Fibroblast of peridontal ligament (primary cell): ENCODE data around the gene ARHGAP44.

Source experiments
- DNase-seq: peaks from one replicate; pipeline ENCODE4 v3.0.0-alpha.2; 2010; ENCODE audit errors: extremely low read depth

The ARHGAP44 gene, protein sequence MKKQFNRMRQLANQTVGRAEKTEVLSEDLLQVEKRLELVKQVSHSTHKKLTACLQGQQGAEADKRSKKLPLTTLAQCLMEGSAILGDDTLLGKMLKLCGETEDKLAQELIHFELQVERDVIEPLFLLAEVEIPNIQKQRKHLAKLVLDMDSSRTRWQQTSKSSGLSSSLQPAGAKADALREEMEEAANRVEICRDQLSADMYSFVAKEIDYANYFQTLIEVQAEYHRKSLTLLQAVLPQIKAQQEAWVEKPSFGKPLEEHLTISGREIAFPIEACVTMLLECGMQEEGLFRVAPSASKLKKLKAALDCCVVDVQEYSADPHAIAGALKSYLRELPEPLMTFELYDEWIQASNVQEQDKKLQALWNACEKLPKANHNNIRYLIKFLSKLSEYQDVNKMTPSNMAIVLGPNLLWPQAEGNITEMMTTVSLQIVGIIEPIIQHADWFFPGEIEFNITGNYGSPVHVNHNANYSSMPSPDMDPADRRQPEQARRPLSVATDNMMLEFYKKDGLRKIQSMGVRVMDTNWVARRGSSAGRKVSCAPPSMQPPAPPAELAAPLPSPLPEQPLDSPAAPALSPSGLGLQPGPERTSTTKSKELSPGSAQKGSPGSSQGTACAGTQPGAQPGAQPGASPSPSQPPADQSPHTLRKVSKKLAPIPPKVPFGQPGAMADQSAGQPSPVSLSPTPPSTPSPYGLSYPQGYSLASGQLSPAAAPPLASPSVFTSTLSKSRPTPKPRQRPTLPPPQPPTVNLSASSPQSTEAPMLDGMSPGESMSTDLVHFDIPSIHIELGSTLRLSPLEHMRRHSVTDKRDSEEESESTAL

DNA sequence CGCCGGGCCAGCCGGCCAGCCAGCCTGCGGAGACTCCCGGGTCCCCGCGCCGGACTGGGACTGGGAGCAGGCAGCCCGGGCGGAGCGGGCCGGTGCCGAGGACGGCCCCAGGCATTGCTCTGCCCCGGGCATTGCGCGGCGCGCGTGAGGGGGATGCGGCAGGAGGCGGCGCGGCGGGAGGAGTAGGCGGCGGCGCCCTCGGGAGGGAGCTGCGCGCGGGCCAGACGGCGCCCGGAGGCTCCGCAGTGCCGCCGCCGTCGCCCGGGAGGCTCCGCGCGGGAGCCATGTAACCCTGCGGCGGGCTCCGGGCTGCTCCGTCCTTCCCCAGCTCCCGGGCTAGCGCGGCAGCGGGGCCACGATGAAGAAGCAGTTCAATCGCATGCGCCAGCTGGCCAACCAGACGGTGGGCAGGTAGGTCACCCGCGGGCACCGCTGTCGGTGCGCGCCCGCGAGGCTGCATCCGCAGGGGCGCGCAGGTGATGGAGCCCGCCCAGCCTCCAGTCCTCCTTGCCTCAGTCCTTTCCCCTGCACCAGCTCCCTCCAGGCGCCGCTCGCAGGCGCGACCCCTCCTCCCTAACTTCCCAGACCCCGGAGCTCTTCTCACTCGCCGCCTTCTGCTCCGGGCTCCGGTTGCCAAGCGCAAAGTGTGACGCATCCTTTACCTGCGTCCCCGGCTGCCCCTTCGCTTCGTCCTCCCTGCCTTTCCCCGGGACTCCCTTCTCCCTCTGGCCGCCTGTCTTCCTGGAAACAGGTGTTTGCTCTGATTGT is at the start of gene ARHGAP44:
TSS of gene ARHGAP44 (plus strand) at position 18 of the 768 bp plus-strand sequence. CDS start at position 359, 341 bp downstream.
- DNase-seq: peak; percentile 31

DNA sequence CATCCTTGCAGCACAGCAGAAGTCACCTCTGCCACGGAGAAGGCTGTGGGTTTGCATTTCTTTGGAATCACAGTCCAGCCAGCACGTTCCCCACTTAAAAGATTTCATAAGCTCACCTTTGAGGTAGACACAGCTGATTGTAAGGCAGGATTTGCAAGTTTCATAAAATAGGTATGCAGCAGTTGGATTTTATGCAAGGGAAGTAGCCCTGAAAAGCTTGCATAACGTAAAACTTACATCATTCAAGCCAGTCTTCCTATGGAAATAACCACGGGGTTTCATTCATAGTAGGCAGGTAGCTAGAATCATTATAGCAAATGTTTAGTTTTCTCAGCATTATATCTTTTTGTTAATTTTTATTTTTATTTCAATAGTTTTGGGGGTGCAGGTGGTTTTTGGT is 49.8 kb upstream of the ARHGAP44 start:
- no peak for DNase-seq

DNA sequence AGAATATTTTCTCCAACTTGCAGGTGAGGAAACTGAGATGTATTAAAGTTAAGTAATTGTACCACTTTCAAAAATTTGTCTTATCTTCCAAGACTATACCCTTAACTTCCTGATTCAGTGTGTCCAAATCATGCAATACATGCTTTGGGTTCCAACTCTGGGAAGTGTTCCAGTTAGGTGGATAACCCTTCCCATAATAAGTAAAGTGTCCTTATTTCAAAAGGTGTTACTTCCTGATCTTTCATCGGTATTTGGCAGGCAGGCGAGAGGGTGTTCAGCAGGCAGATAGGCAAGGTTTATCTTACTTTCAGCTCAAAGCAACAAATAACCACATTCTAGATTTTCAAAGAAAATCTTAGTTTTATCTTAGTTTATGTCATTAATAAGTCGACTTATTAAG is 46.3 kb upstream of the ARHGAP44 start:
- no peak for DNase-seq

GRCh38 chr17:12744298-12744697 is 45.0 kb upstream of the ARHGAP44 start:
- no peak for DNase-seq

DNA sequence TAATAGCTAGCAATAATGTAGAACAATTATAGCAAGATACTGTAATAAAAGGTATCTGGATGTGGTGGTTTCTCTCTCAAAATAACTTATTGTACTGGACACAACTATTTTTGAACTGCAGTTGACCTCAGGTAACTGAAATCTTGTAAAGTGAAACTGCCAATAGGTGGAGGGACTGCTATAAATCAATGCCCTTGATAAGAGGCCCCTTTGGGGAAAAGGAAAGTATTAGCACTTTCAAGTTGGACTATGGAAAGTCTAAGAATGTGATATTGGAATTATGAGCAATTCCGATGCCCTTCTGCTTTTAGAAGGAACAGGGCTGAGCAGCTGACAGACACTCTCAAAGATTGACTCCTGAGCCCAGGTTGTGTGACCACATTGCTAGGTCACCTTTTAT is 44.5 kb upstream of the ARHGAP44 start:
- no peak for DNase-seq

- no peak for DNase-seq
These were observed 43.8 kb upstream of the ARHGAP44 start for GRCh38 chr17:12745486-12745885.

DNA sequence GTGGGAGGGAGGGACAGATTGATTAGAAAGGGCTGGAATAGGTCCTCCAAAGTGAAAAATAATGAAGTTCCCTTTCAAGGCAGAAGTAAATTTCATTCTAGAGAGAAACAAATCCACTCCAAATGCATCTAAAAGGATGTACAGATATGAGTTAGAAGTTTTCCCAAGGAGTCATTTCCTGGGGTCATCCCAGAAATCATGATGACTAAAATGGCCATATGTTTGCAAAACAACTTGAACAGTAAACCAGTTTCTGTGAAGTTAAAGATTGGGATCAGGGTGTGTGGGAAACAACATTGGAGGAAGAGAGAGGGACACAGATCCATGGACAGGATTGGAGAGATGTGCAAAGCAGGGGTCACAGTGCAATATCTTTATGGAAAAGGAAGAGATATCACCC is 32.5 kb upstream of the ARHGAP44 start:
- no peak for DNase-seq

DNA sequence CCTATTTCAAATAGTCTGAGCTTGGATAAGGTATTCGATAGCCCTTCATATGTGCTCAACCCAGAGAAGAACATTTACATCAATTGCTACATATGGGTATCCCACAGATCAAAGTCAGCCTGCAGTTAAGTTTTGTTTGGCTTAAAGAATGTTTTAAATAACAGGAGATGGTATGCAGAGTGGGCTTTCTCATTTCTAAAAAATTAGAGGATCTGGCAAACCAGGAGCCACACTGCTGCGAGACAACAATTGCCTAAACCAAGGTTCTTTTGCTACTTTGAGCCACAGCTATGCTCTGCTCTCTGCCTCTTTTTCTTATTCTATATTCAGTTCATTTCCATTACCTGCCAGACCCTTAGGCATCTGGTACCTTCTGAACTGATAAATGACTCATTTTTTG is 30.2 kb upstream of the ARHGAP44 start:
- no peak for DNase-seq

DNA sequence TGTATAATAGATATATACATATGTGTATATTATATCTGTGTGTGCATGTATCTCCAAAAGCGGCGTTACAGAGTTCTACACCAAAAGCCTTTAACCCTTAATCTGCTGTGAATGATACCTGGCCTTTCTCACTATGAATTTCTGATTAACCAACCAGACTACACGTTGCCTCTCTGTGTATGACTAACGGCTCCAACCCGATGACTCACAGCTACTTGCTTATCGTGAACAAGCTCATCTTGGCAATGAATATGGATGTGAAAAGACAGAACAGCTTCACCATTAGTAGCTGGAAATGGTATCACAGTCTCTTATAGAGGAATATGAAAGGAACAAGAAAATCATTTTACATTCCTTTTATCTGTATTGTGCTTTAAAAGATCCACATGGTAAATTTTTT is 23.8 kb upstream of the ARHGAP44 start:
- DNase-seq: peak; percentile 55

DNA sequence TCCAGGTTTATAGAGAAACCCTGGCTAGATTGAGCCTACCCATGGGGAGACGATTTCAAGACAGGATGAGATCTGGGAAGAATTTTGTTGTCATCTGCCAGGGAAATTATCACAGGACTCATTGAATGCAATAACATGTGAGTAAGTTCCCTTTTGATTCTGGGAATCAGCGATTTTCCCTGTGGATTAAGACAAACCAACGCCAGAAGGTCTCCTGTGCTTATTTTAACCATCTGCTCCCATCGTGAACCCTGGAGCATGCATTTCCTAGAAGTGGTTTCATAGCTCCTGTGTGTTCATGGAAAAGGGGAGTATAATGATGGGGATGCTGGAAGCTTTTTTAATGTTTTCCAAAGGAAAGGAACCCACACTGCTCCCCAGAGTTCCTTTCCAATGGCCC is 21.0 kb upstream of the ARHGAP44 start:
- no peak for DNase-seq

DNA sequence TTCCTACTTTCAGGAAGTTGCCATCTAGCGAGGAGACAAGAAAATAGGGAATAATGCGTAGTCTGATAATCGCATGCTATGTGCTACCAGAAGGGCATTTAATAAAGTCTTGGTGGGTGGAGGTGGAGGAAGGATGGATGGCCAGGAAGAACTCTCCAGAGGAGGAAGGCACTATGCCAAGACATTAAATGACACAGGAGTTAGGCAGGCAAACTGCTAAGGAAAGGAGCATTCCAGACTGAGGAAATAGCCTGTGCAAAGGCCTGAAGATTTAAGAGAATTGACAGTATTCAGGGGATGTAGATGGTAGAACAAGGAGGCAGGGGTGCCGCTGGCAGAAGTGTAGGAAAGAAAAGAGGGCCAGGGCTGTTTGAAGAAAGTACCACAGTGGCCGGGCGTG is 19.3 kb upstream of the ARHGAP44 start:
- no peak for DNase-seq

- no peak for DNase-seq
These were observed 16.1 kb upstream of the ARHGAP44 start for GRCh38 chr17:12773153-12773552.

GRCh38 chr17:12789075-12789480 is 220 bp upstream of the ARHGAP44 start:
- DNase-seq: no peak

DNA sequence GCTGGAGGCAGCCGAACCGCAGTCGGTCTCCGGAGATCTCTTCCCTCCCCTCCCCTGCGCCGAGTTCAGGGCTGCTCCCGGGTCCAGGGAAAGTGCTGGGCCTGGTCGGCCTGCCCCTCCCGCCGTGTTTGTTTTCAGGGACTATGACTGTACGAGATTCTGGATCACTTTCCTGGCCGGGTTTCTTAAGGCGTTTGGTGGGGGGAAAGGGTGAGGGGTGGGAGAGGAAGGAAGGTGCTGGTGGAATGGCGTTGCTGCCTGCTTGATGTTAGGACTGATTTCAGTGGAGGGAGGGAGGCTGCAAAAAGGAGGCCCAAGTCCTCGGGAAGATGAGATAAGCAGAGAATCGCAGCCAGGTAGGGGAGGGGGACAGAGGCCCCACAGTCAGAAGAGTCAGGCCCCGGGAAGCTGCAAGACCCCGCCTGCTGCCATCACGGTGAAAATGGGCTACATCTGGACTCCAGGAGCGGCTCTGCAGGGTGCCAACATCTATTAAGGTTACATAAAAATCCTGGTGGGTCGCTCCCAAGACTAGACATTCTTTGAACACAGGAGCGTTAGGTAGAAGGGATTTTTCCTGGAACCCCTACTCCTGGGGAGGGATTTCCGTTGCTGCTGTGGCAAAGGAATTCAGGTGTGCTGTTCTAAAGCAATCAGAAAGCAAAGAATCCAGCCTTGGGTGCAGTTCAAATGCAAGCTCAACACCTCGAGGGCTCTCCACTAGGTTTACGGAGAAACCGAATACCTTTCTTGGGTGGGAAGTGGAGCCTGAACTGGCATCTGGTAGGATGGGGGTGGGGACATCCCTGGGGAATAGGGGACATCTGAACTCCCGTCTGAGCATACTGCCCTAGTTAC is 1.2 kb downstream of the ARHGAP44 start:
- DNase-seq: no peak

- no peak for DNase-seq
These were observed 5.7 kb downstream of the ARHGAP44 start for GRCh38 chr17:12794919-12795532.

GRCh38 chr17:12800855-12801365 is 11.6 kb downstream of the ARHGAP44 start:
- DNase-seq: no peak

DNA sequence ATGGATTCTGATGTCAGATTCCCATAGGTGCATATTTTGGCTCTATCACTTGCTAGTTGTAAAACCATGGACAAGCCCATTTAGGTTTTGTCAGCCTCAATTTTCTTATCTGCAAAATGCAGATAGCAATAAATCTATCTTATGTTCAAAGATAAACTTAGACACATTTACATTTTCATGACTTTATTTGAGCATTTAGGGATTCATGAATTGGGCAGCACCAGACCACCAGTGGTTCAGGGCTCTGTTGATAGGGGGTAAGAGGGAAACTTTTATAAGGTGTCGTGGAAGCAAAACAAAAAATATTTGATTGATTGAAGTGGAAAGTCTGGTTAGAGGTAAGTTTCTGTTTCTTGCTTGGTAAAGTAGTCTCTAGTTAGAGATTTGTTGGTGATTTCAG is 17.3 kb downstream of the ARHGAP44 start:
- DNase-seq: no peak

DNA sequence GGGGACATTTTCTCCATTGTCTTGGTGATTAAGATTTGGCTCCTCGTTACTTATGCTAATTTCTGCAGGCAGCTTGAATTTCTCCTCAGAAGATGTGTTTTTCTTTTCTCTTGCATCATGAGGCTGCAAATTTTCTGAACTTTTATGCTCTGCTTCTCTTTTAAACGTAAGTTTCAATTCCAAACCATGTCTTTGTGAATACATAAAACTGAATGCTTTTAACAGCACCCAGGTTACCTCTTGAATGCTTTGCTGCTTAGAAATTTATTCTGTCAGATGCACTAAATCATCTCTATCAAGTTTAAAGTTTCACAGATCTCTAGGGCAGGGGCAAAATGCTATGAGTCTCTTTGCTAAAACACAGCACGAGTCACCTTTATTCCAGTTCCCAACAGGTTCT is 19.4 kb downstream of the ARHGAP44 start:
- no peak for DNase-seq

DNA sequence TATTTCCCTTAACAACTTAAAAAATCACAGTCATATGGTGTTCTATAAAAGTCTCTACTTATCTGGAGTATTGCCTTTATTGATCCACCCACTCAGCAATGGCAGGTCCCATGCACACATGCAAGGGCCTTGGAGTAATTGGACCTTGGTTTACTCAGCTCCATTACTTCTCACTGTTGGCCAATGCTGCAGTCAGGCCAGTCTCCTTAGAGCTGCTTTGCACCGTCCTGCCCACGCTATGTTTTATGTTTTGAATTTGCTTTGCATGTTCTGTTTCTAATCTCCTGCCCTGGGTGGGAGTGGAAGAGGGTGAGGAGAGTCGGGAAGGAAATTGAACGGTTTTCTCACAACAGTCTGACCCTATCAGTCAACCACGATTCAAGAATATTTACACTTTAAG is 23.6 kb downstream of the ARHGAP44 start:
- no peak for DNase-seq

DNA sequence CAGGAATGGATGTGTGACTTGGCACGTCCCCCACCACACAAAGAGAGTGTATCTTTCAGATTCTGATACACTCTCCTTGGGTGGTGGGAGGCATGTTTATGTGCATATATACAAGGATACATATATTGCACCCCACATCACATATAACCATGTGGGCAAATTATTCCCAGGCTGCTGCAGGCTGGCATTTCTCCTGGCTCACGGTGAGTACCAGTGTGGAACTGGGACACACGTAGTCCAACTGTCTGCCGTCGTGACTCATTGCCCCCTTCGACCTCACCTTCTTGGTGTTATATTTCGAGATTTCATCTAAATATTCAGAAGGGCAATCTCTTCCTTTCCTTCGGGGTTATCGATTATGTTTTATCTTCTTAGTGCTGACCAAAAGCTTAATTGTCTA is 24.4 kb downstream of the ARHGAP44 start:
- no peak for DNase-seq

DNA sequence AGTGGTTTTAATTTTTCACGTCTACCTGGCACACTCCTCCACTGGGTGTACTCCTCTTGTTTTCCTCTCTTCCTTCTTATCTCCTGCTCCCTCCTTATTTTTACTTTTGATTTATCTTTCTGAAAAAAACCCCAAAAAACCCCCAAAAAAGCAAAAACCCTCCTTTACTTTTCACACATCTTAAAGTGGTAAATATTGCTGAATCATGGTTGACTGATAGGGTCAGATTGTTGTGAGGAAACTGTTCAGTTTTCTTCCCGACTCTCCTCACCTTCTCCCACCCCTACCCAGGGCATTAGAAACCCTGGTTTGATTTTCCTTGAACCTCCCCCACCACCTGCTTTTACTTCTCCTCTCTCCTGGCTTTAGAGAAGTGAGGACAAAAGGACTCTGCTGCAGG is 25.4 kb downstream of the ARHGAP44 start:
- no peak for DNase-seq
